ENCODE measurements around the gene ATAD3C.
"Not testable (repeated sequence)": the region's sequence is repeated elsewhere in the genome, so short reads cannot be mapped to it uniquely, and the experiment has no call there.

ATAD3C gene

GRCh38 chr1:1419363-1419812, 30.1 kb upstream of the ATAD3C start:
- no peak for DNase-seq

GRCh38 chr1:1419813-1420653, 29.5 kb upstream of the ATAD3C start:
- no peak for DNase-seq

- DNase-seq, result no peak
Measured at GRCh38 chr1:1420654-1421141, 28.8 kb upstream of the ATAD3C start.

DNA sequence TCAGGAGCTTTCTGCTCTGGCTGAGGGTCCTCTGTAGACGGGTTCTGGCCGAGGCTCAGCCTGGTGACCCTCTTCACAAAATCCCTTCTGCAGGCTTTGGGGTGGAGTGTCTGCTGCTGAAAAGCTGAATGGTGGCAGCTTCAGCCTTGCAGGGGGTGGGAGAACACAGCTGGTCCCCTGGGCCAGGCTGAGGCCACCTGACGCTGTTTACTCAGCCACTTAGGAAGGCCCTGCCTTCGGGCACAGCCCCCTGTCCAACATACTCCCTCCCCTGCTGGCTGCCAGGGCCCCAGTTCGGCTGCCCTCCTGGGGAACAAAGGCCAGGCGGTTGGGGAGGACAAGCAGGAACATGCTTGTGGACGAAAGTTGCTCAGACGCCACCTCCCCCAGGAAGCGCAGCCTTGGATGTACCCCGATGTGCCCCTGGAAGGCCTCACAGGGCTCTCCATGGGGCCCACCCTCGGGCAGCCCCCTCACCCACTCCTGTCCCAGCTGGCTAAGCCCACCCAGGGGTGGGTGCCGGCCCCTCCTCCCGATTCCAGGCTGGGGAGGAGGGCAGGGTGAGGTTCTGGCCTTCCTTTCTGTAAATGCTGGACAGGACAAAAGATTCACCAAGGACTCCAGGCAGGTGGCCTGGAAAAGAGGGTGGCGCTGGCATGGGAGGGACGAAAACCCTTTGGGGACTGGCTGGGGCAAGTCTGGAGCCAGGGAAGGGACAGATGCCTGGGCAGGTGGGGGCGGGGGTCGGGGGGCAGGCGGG, 28.2 kb upstream of the ATAD3C start, which contains the start of gene ANKRD65:
ANKRD65 (minus strand) TSS at position 130 of the 760 bp plus-strand sequence. CDS start 271 bp downstream, outside the sequence.
- no peak for DNase-seq

GRCh38 chr1:1421907-1422464, 27.5 kb upstream of the ATAD3C start:
- no peak for DNase-seq

DNA sequence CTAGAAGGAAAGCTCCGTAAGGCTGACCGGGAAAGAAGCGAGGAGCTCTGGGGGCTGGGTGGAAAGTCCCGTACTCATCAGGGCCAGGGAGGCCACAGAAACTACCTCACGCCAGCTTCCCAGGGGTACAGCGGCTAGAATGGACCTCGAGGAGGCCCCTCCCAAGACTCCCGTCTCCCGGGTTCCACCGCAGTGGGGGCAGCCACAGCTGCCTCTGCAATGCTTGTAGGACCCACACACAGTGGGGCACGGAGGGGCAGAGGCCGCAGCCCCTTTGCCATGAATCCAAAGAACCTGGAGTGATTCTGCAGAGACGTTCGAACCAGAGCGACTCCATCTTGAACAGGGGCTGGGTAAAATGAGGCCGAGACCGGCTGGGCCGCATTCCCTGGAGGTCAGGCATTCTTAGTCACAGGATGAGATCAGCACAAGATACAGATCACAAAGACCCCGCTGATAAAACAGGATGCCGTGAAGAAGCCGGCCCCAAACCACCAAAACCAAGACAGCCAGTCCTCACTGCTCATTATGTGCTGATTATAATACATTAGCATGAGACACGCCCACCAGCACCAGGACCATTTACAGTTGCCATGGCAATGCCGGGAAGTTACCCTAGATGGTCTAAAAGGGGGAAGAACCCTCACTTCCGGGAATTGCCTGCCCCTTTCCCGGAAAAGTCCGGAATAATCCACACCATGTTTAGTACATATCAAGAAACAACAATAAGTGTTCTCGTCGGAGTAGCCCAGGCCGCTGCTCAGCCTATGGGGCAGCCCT, 26.8 kb upstream of the ATAD3C start:
- no peak for DNase-seq

GRCh38 chr1:1423245-1423597, 26.3 kb upstream of the ATAD3C start:
- DNase-seq, result no peak

DNA sequence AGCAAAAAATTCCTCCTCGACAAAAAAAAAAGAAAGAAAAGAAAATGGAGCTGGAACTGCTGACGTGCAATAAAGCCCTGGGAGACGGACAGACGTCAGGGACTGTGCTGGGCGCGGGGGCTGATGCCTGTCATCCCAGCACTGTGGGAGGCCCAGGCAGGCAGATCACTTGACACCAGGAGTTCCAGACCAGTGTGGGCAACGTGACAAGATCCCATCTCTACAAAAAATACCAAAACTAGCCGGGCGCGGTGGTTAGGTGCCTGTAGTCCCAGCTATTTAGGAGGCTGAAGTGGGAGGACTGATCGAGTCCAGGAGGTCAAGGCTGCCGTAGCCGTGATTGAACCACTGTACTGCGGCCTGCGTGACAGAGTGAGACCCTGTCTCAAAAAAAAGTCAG, 24.8 kb upstream of the ATAD3C start:
- DNase-seq, result no peak

DNA sequence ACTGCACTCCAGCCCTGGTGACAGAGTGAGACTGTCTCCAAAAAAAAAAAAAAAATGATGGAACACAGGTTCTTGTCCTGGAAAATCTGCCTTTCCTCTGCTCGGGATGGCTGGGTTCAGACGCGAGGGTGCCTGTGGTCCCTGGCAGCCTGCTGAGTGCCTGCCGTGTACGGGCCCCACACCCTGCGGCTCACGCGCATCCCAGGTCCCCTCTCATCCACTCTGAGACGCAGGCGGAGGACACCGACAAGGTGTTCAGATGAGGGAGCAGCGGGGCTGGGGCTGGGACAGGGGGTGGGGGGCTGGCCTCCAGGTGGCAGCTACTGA, 24.1 kb upstream of the ATAD3C start:
- no peak for DNase-seq

DNA sequence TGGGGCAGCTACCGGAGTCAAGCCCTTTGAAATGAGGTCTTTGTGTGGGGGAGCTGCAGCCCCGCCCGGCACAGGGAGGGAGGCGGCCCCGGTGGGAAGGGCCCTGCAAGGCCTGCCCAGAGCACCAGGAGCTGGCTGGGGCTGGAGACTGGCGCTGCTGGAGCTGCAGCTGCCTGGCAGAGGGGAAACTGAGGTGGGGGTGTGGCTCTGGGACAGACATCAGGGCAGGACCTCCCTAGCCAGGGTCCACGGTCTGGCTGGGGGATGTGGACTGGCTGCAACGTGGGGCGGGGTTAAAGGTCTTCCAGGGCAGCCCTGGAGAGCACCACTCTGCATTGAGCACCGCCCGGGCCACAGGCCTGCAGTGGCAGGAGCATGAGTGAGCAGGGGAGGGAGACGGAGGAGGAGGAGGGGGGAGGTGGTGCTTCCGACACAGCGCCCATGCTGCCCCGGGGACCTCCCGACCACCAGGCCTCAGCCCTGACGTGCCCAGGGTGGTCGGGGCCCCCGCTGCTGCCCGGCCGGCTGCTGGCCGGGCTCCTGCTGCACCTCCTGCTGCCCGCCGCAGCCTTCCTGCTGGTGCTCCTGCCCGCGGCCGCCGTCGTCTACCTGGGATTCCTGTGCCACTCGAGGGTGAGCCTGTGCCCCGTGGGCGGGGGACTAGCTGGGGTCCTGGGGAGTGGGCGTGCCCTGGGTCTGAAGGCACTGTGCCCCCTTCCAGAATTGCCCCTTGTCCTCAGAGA, 23.6 kb upstream of the ATAD3C start:
- no peak for DNase-seq

DNA sequence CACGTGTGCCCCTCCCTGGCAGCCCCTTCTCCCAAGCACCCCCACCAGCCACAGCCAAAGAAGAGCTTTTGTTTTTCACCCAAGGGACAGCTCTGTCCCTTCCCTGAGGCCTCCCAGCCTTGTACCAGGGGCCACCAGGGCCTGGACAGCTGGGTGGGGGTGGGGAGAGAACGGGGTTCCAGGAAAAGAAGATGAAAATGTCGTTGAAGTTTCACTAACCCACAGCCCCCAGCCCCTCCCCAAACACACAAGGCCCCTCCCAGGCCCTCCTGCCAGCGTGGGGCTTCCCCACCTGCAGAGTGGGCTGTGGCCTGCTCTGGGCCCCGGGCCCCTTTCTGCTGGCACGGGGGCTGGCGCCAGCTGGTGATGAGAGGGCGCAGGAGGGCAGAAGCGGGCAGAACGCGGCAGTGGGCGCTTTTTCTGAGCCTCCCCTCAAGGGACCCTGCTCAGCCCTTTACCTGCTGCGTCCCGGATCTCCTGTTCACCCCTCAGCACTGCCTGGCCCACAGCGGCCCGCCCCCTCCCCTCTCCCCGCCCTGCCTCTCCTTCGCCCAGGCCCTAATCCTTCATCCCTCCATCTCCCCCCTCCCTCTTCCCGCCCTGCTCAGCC, 22.9 kb upstream of the ATAD3C start:
- no peak for DNase-seq

- DNase-seq, result no peak
Measured at GRCh38 chr1:1427106-1427819, 22.2 kb upstream of the ATAD3C start.

DNA sequence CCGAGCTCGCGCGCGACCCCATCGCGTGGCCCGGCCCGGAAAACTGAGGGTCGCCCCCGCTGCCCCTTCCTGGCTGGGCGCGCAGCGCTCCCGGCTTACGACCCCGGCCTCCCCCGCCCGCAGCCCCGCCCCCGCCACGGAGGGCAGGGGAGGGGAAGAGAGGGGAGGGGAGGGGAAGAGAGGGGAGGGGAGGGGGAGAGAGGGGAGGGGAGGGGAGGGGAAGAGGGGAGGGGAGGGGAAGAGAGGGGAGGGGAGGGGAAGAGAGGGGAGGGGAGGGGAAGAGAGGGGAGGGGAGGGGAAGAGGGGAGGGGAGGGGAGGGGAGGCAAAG, 21.7 kb upstream of the ATAD3C start:
- DNase-seq, result no peak

- no peak for DNase-seq
Measured at GRCh38 chr1:1428174-1428573, 21.3 kb upstream of the ATAD3C start.

- DNase-seq, result not testable (repeated sequence)
Measured at GRCh38 chr1:1428967-1429366, 20.5 kb upstream of the ATAD3C start.

GRCh38 chr1:1429671-1430073, 19.8 kb upstream of the ATAD3C start:
- no peak for DNase-seq

GRCh38 chr1:1430114-1430982, 19.1 kb upstream of the ATAD3C start:
- DNase-seq, result no peak

DNA sequence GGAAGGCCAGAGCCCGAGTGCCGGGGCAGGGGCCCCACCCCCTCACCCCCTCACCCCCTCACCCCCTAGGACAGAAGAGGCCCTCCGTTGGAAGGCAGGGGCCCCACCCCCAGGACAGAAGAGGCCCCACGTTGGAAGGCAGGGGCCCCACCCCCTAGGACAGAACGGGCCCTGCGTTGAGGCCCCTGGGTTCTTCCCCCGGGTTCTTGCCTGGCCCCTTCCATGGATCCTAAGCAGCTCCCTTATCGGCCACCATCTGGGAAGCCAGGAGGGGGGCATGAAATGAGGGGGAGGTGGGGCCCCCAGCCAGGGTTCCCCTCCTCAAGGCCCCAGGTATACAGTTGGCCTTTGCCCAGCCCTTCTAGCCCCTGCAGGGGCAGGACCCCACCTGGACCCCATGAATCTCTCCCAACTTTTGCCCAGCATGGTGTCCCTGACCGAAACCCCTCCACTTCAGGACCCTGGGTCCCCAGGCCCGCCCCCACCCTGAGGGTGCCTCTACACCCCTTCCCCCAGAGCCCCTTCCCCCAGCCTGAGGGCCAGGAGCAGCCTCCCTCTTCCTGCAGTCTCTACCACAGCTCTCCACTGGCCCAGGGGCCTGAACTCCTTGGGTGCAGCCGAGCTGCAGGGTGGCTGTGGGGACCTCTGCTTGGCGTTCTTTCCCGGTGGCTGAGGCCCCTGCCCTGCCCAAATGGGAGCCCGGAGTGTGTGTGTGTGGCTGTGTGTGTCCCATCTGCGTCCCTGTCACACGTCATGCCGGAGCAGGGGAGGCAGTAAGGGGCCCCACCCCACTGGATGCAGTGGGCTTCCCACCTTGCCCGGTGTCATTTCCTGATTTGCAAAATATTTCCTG, 18.3 kb upstream of the ATAD3C start:
- no peak for DNase-seq

- DNase-seq, result no peak
Measured at GRCh38 chr1:1431845-1432273, 17.6 kb upstream of the ATAD3C start.
